HG03520 (cell line): ENCODE measurements around the gene USF2.

Source experiments
- ATAC-seq: cut with Tn5 transposase; IDR thresholded peaks from one replicate; pipeline ENCODE4 v1.9.1; 2021; ENCODE audit warnings: mild to moderate bottlenecking, moderate library complexity; ENCODE audit not compliant: unreplicated experiment

Gene USF2

DNA sequence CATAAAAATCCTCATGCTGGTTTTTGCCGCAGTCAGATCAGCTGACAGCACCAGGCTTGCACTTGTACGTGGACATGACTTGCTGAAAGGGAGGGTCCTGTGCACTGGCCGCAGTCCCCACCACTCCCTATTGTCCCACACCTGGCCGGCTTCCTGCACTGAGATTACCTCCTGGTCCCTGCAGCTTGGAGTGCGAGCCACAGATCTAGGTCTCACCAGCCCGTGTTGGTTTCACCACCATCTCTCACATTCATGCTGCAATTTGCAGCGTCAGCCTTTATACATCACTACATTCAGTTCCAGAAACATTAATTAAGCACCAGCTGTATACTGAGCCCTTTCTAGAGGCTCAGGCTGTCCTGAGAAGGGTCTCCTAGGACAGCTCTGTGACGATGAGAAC is 45.3 kb downstream of the USF2 start:
- no peak for ATAC-seq

GRCh38 chr19:35314858-35315470 is 46.2 kb downstream of the USF2 start:
- no peak for ATAC-seq

- no peak for ATAC-seq
Measured at GRCh38 chr19:35315883-35316282, 47.1 kb downstream of the USF2 start.

GRCh38 chr19:35316560-35316959 is 47.8 kb downstream of the USF2 start:
- ATAC-seq = no peak

GRCh38 chr19:35317464-35318043 is 48.8 kb downstream of the USF2 start:
- no peak for ATAC-seq

DNA sequence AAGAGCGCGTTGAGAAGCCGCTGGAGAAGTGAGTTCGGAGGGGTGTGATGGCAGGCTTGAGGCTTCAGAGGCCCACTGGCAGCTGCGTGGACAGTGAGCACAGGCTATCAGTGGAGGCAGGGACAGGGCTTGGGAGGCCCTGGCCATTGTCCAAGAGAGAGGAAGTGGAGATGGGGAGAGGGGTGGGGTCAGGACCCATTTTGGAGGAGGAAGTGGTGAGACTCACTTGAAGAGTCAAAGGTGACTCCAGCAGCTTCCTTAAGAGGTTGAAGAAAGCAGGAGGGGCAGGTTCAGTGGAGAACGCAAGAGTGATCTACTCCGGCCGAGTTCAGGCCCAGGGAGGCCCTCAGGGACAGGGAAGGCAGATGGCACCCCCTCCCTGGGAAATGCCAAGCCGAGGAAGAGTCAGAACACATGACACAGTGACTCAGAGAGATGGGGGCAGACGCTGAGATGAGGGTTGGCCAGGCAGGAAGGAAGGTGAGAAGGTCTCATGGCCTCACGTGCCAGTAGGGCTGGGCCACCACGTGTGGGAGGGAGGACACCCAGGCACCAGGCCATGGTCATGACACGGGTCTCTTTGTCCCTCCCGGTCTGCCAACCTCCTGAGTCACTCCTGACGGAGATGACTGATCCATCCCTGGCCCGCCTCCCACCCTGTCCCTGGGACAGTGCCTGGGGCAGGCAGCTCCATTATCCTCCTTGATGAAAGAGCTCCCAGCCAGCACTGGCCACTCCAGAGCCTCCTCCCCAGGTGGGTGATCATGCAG is 50.1 kb downstream of the USF2 start:
- no peak for ATAC-seq

DNA sequence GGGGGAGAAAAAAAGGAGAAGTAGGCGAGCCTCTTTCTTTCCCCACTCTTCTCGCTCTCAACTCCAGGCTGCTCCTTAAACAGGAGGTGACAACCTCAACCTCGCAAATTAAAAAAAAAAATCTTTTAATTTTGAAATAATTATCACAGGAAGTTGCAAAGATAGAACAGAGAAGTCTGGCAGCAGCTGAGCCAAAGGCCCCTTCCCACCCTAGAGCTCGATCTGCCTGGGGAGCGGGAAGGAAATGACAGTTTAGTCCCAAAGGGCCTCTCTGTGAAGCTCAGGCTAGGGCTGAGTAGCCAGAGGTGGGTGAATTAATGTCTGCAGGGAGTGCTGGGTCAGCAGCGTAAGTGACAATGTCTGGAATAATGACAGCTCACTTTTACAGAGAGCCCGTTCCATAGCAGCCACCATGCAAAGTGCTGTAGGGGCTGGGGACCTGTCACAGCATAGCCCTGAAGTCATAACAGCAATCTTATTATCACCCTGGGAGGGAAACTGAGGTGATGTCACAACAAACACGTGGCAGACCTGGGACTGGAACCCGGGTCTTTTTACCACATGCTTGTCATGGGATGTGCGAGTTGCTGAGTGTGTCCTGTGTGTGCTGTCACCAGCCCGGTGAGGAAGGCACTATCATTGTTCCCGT is 51.4 kb downstream of the USF2 start:
- no peak for ATAC-seq

DNA sequence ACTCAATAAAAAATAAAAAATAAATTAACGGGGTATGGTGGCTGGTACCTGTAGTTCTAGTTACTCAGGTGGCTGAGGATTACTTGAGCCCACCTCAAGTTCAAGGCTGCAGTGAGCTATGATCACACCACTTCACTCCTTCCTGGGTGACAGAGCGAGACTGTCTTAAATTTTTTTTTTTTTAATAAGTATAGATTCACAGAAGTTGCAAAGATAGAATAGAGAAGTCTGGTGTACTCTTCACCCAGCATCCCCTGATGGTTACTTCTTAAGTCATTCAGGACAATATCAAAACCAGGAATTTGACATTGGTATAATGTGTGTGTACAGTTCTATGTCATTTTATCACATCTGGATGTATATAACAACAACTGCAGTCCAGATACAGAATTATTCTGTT is 52.5 kb downstream of the USF2 start:
- no peak for ATAC-seq

DNA sequence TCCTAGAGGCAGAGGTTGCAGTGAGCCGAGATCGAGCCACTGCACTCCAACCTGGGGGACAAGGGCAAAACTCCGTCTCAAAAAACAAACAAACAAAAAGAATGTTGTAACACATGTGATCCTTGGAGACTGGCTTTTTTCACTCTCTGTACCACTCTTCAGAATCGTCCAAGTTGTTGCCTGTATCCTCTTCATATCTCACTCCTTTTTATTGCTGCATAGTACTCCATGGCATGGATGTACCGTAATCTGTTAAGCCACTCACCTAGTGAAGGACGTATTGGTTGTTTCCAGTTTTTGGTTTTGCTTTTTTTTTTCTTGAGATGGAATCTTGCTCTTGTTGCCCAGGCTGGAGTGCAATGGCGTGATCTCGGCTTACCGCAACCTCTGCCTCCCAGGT is 53.3 kb downstream of the USF2 start:
- no peak for ATAC-seq

GRCh38 chr19:35327642-35328041 is 58.9 kb downstream of the USF2 start:
- ATAC-seq = no peak

GRCh38 chr19:35328851-35329285 is 60.1 kb downstream of the USF2 start, which contains the start of gene CD22:
CD22 (plus strand) TSS chr19:35329187; CDS start chr19:35332041, 2,854 bp downstream.
- ATAC-seq = peak; percentile 35

DNA sequence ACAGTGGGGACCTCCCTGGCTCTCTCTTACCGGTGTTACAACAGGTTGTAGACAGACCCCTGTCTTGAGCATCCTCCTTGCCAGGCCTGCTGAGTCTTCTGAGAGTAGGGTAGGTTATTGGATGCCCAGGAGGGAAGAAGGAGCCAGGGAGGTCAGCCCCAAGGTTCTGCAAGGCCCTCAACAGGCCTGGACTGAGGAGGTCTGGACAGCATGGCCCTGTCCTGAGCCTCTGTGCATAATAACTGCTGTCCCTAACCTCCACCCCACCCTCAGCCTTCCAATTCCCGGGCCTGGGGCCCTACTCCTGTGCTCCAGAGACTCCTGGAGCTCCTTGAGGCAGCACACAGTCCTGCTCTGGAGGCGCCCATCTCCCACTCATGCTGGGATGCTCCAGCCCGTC is 60.6 kb downstream of the USF2 start:
- peak; percentile 2 for ATAC-seq
